ENCODE results near the gene ATG7. TPM values are rescaled to one million over a fixed set of nuclear protein-coding genes. Genes with fewer than 3 reads are reported as not detected.
"Not testable (repeated sequence)": the region's sequence is repeated elsewhere in the genome, so short reads cannot be mapped to it uniquely, and the experiment has no call there.

ATG7 gene
- polyA plus RNA-seq, 3 donors, result 8.4 to 17.9 (median 14.9) TPM

DNA sequence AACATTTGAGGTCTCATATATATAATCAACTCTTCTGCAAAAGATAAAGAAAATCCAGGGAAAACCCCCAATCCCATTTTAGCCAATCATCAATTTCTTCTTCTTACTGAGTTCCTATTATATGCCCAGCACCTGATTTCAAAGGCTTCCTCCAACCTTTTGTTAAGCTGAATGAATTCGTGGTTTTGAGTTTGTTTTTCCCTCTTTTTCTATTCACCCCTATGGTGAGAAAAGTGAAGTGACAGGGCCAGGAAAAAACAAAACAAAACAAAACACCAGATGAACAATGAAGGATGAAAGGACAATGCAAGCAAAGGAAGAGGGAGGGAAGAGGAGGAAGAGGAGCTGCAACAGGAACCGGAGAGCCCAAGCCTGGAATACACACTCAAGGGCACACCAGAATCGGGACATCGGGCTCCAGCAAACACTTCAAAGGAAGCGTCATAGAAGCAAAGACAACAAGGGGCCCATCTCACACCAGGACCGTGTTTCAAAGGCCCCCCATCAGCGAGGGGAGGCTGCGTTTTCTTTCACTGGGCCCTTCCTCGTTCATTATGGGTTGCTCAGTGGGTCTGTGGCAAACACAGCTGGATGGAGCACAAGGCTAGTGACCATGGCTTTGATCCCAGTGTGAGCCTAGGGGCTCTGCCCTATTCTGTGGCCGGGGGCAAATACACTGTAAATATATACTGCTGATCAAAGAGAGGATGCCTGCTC is 321.3 kb downstream of the ATG7 start:
- 72 to 76% (median 72%) methylated on average over 10 of the region's 10 CpGs for WGBS, 3 donors
- no peak overlapping the region for H3K27ac ChIP-seq (ENCODE audit: low read depth, low read length)

GRCh38 chr3:11595024-11595423 is 322.8 kb downstream of the ATG7 start:
- WGBS, 3 donors, result 93 to 97% (median 94%) methylated on average over 5 of the region's 5 CpGs
- not testable (repeated sequence) for H3K27ac ChIP-seq (ENCODE audit: low read depth, low read length)

DNA sequence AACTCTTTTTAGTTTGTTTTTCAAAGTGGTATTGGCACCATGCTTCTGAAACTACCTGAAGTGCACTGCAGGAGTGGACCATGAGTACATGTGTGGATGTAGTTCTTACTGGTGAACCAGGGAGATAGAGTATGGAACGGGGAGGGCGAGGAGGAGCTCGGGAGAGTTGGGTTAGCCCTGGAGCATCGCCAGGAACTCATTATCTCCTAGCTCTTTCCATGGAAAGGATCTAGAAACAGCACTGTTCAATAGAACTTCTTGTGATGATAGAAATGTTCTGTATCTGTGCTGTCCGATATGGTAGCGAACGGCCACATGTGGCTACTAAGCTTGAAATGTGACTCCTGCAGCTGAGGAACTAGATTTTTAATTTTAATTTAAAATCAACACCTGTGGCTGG is 324.2 kb downstream of the ATG7 start:
- no peak overlapping the region for H3K27ac ChIP-seq (ENCODE audit: low read depth, low read length)
- 74 to 81% (median 77%) methylated on average over 7 of the region's 7 CpGs for WGBS, 3 donors

DNA sequence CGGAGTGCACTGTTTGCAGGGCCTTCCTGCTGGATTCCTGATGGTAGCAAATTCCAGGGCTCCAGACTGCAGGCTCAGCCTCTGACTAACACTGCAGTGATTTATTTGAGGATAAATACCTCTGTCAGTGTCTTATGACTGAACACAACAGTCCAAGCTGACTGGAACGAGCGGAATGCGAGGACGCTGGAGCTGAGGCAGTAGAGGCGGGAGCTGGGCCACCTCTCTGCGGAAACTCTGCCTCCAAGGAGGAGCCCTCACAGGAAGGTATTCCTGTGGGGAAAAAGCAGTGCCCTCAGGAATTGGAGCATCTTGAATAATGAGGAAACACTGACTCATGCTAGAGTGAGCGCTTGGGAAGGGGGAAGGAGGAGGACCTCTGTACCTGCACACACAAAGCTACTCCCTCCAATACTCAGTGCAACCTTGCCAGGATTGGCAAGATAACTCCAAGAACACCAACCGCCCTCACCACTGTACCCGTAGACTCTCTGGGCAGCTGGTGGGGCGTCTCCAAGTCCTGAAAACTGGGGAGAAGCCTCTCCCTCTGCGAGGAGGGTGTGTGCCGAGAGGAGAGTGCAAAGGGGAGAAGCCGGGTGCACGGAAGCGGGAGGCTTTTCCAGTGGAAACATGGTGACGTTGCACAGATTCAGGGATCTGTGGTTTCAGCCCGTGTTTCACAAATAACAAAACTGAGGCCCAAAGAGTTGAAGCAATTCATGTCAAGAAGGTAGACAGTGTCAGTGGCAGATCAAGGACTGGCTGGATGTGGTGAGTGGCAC is 328.5 kb downstream of the ATG7 start:
- H3K27ac ChIP-seq (ENCODE audit: low read depth, low read length), result no peak overlapping the region
- WGBS, 3 donors, result 57 to 63% (median 63%) methylated on average over 18 of the region's 18 CpGs

DNA sequence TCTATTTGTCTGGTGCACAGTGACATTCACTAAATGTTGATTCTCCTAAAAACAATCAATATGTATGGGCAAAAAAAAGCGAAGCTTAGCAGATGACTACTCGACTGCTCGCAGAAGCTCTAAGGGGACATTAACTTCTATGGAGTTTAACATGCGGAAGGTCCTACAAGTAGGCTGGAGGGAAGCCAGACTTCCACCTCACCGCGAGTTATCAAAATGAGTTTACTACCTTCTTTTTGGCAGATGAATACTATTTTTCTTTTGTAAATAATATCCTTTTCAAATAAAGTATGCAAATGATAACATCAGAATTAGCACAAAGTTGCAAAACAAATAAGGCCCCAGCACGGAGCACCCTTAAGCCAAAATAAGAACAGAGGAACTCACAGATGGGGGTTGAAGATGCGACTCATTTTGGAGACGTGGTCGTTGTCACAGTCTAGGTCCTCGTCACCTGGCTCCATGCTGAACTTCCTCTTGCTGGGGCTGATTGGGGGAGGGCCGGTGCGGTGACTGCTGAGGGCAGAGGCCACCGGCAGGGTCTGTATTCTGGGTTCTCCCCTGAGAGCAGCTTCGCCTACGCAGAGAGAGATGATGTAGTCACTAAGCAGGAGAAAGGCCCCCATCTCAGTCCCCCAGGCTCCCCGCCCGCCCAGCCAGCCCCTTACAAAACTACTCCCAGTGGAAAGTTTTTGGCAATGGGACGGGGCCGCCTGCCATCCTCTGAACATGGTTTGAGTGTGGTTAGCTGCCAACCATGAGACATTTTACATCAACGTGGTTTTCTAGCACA is 329.4 kb downstream of the ATG7 start:
- 49 to 55% (median 55%) methylated on average over 21 of the region's 21 CpGs for WGBS, 3 donors

GRCh38 chr3:11602239-11602840 is 330.1 kb downstream of the ATG7 start:
- WGBS, 3 donors, result 70 to 77% (median 72%) methylated on average over 11 of the region's 11 CpGs
- H3K27ac ChIP-seq (ENCODE audit: low read depth, low read length), result no peak overlapping the region

More for the DNA sequence above, 329.4 kb downstream of the ATG7 start:
- H3K27ac ChIP-seq (ENCODE audit: low read depth, low read length), result no peak overlapping the region

GRCh38 chr3:11602886-11603527 is 330.8 kb downstream of the ATG7 start:
- H3K27ac ChIP-seq (ENCODE audit: low read depth, low read length), result no peak overlapping the region
- WGBS, 3 donors, result 75 to 80% (median 77%) methylated on average over 5 of the region's 5 CpGs

DNA sequence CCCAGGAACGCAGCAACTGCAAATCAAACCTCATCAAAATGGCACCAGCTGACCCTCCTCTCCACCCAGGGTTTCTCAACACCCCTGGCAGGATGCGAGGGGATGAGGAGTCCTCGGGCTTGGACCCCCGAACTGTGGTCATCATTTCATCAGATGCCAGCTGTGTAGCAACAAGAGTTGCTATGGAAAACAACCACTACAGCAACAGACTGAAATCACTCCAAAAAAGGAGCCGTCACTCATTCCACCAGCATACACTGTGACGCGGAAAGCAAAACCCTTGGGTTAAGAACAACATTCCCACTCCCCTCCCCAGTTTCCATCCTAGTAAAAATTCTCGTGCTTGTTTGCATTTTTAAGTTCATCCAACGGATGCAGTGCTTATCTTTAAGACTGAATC is 331.4 kb downstream of the ATG7 start:
- WGBS, 3 donors, result 38 to 75% (median 42%) methylated on average over 9 of the region's 9 CpGs
- no peak overlapping the region for H3K27ac ChIP-seq (ENCODE audit: low read depth, low read length)

GRCh38 chr3:11604139-11604892 is 332.1 kb downstream of the ATG7 start:
- WGBS, 3 donors, result 61 to 75% (median 68%) methylated on average over 15 of the region's 15 CpGs
- H3K27ac ChIP-seq (ENCODE audit: low read depth, low read length), result peak overlapping the region; percentile 68

DNA sequence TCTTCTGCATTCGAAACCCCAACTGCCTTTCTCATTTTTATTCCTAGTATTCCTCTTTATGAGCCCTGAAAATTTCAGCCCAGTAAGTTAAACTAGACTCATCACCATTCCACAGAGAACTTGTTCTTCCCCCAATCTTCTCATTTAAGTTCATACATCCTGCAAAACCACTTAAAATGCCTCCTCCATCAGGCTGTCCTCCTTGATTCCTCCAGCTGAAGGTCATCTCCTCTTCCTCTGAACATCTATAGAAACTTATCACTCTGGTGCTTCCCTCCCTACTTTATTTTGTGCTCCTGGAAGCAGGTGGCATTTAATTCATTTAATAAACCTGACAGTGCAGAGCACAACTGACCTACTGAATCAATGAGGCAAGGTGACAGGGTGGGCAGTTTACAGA is 333.2 kb downstream of the ATG7 start:
- H3K27ac ChIP-seq (ENCODE audit: low read depth, low read length), result no peak overlapping the region
- whole genome bisulfite sequencing, 3 donors, result 91 to 100% (median 95%) methylated on average over 1 of the region's 1 CpG

DNA sequence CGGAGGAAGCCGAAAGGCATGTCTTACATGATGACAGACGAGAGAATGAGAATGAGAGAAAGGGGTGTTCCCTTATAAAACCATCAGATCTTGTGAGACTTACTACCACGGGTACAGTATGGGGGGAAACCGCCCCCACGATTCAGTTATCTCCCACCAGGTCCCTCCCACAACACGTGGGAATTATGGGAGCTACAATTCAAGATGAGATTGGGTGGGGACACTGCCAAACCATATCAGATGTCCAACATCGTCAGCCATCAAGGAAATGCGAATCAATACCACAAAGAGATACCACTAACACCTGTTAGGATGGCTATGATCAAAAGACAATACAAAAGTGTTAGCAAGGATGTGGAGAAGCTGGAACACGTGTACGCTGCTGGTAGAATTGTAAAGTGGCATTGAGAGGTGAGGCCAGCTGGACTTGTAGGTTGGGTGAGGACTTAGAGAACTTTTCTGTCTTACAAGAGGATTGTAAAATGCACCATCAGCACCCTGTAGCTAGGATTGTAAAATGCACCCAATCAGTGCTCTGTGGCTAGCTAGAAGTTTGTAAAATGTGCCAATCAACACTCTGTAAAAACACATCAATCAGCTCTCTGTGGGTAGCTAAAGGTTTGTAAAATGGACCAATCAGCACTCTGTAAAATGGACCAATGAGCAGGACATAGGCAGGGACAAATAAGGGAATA is 334.0 kb downstream of the ATG7 start:
- WGBS, 3 donors, result 71 to 87% (median 78%) methylated on average over 11 of the region's 11 CpGs
- no peak overlapping the region for H3K27ac ChIP-seq (ENCODE audit: low read depth, low read length)

- WGBS, 3 donors, result 79 to 89% (median 82%) methylated on average over 6 of the region's 6 CpGs
- no peak overlapping the region for H3K27ac ChIP-seq (ENCODE audit: low read depth, low read length)
Observed at GRCh38 chr3:11606865-11607440, 334.8 kb downstream of the ATG7 start.

Other genes with a start within 250 kb of the ATG7 start
- 1 to 10 TPM in 2 of 3 donors, under 1 TPM in 1; 0.22 to 3.8 (median 1.6) TPM for gene HRH1, start 117.9 kb upstream of the ATG7 start, polyA plus RNA-seq

Measured in adipose tissue (tissue), 3 donors.